Spinal cord (tissue), 10 donors: ENCODE data around the gene ABTB2. TPM values are rescaled to one million over a fixed set of nuclear protein-coding genes. Genes with fewer than 3 reads are reported as not detected.

Source experiments
- DNase-seq, 6 donors: peaks; one replicate each; pipeline versions ENCODE4 v3.0.0 to v3.0.0-alpha.2; 2013 to 2015; ENCODE audit warnings: low spot score in 6 of 6, low read depth in 4 of 6
- H3K27ac ChIP-seq: one replicate; pipeline ENCODE4 v1.5.1; 2013; ENCODE audit warnings: low read depth, low read length, control low read depth
- H3K27me3 ChIP-seq: one replicate; pipeline ENCODE4 v1.6.1; 2013; ENCODE audit warnings: low read length; ENCODE audit not compliant: control insufficient read depth, insufficient read depth
- H3K36me3 ChIP-seq: one replicate; pipeline ENCODE4 v1.6.1; 2013; ENCODE audit warnings: low read length; ENCODE audit not compliant: control insufficient read depth, insufficient read depth
- H3K4me1 ChIP-seq: one replicate; pipeline ENCODE4 v1.6.1; 2013; ENCODE audit warnings: low read length; ENCODE audit not compliant: control insufficient read depth, insufficient read depth
- H3K4me3 ChIP-seq: one replicate; pipeline ENCODE4 v1.5.1; 2013; ENCODE audit warnings: low read depth, low read length, control low read depth
- H3K9me3 ChIP-seq: one replicate; pipeline ENCODE4 v1.6.1; 2013; ENCODE audit warnings: low read length; ENCODE audit not compliant: control insufficient read depth, insufficient read depth
- WGBS: methylation state at CpG from one replicate; pipeline ENCODE4 v1.1.5; 2013; ENCODE audit warnings: missing lambda C conversion rate; ENCODE audit not compliant: insufficient coverage; 5-methylcytosine and 5-hydroxymethylcytosine counted together
- polyA plus RNA-seq, 2 donors: library from polyadenylated mRNA; unstranded; fragments of 120-200 nt; gene quantifications; one replicate each; pipeline ENCODE4 v1.2.1, GENCODE V29; 2013; ENCODE audit not compliant: insufficient read length in 2 of 2
- total RNA-seq, 2 donors: library from RNA; depleted of rRNA in 1 of 2; stranded (reverse); fragments of 120-200 nt in 1 of 2; fragments of >200 nt in 1 of 2; gene quantifications; one replicate each; pipeline versions ENCODE4 v1.2.3 to v1.2.4, GENCODE V29; 2013 to 2014
- donor health status: healthy.

ABTB2 gene
- total and polyA plus RNA-seq, 4 donors: 4.0 to 16.8 (median 9.4) TPM

DNA sequence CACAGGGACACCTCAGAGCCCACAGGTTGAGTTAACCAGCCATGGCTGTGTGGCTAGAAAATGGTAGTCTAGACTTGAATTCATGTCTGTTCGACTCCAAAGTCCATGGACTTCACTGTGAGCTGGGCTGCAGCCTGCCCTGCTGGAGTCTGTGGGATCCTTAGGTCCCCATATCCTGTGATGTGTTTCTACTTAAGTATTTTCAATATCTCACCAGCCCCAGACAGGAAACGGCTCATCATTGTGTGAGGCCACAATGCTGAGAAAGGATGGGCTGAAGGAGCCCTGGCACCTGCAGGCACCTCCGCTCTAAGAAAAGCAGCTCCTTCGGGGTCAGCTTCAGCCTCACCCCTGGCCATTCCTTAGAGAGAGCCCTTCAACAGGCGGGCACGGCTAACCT is 159.3 kb downstream of the ABTB2 start:
- no peak for DNase-seq
- H3K4me3 ChIP-seq: no peak overlapping the region
- peaks cover 14% of the 10 kb centered on the region for H3K36me3 ChIP-seq
- H3K27me3 ChIP-seq: peaks cover 2% of the 10 kb centered on the region
- peaks cover 15% of the 10 kb centered on the region for H3K4me1 ChIP-seq
- no peak overlapping the region for H3K27ac ChIP-seq
- H3K9me3 ChIP-seq: no peaks in the 10 kb centered on the region
- WGBS: 100% methylated on average over 1 of the region's 6 CpGs

DNA sequence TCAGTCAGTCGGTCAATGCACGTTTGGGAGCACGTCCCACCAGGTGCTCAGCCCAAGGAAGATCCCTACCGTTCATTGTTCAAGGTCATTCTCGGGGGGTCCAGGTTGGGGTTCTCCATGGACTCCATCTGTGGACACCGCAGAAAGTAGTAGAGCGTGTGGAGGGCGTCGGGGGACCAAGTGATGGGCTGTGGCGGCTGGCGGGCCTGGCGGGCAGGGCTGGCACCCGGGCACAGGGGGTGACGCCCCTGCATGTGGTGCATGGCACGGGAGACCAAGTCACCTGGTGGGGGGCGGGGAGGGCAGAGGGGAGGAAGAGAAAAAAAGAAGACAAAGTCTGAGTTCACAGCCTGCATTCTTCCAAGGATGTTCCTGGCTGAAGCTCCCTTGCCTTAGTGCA is 160.6 kb downstream of the ABTB2 start:
- peaks cover 2% of the 10 kb centered on the region for H3K27me3 ChIP-seq
- H3K4me1 ChIP-seq: peaks cover 27% of the 10 kb centered on the region
- WGBS: 97% methylated on average over 11 of the region's 16 CpGs
- H3K9me3 ChIP-seq: no peaks in the 10 kb centered on the region
- H3K36me3 ChIP-seq: peaks cover 14% of the 10 kb centered on the region
- no peak overlapping the region for H3K27ac ChIP-seq
- no peak overlapping the region for H3K4me3 ChIP-seq
- no peak for DNase-seq

DNA sequence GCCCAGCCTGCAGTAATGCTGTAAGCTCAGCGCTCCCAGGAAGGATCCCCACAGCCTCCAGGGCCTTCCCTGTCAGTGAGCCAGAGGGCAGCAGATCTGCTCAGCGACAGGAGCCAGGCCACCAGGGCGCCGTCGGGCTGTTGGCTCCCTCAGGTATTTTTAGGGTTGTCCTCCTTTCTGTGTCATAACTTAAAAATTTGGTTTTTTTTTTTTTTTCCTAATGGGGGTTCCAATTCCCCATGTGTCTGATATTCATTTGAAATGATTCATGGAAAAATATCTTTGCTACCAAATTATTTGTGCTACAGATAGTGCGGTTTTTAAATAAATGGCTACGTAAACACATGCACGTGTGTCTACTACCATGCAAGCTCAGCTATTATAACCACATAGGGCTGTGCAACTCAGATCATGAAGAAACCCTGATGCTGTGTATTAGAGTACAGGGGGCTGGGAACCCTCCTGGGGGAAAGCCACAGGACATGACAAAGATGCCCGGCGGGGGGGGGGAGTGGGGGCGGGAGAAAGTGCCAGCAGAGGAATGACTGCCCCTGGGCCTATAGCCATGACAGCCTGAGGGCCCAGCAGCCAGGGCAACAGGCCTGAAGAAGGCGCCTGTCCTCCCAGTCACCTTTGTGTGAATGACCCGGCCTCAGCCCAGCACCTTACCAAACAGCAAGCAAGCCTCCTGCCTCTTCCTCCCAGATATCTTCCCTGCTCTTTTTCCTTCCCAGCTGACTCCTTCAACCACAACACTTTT is 163.1 kb downstream of the ABTB2 start:
- peaks cover 14% of the 10 kb centered on the region for H3K36me3 ChIP-seq
- H3K4me1 ChIP-seq: peaks cover 36% of the 10 kb centered on the region
- 67% methylated on average over 4 of the region's 13 CpGs for WGBS
- H3K27me3 ChIP-seq: no peaks in the 10 kb centered on the region
- H3K4me3 ChIP-seq: no peak overlapping the region
- DNase-seq: no peak
- no peak overlapping the region for H3K27ac ChIP-seq
- H3K9me3 ChIP-seq: no peaks in the 10 kb centered on the region

DNA sequence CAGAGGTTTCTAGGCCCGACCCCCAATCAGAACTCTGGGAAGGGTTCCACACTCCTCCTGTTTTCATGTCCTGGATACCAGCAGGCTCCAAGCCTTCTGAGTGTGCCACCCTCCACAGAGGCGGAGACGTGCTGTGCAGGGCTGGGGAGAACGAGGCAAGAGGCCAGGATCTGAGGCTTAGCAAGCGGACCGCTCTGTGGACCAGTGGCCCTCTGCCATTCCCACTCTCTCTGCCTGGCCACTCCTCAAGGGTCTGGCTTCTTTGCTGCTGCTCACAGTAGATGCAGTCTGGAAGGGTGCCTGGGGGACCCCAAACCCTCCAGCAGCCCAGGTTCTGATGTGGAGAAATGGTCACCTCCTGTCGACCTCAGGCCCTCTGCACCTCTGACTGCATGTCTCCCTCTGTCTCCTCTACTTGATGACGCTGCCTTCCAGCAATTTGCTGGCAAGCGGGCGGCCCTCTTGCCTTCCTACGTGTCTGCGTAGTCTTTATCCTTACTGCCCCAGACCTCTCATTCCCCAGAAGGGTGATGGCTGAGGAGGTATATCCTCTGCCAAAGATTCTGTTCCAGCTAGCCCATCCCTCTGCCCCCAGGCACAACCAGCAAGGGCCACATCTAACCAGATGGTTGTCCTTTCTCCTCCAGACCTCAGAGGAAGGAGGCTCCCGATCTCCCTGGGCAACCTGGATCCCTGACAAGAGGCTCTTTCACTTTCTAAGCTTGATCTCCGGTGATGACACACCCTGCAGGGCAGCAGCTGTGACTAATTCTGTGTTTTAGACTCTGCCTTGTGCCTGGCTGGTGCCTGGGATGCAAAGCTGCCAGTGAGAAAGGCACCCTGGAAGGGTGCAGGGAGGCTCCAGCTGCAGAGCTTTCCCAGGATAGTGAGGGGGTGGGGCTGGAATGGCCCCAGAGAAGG is 165.1 kb downstream of the ABTB2 start:
- 35% methylated on average over 8 of the region's 14 CpGs for WGBS
- Histone ChIP-seq H3K4me3 (no peak overlapping the region), H3K27me3 (no peaks in the 10 kb centered on the region), H3K36me3 (peaks cover 14% of the 10 kb centered on the region), H3K27ac (peak overlapping the region; percentile 78), H3K9me3 (no peaks in the 10 kb centered on the region), H3K4me1 (peaks cover 39% of the 10 kb centered on the region)
- peak in 5 of 6 donors; percentile 70 to 93 (median 77) for DNase-seq

DNA sequence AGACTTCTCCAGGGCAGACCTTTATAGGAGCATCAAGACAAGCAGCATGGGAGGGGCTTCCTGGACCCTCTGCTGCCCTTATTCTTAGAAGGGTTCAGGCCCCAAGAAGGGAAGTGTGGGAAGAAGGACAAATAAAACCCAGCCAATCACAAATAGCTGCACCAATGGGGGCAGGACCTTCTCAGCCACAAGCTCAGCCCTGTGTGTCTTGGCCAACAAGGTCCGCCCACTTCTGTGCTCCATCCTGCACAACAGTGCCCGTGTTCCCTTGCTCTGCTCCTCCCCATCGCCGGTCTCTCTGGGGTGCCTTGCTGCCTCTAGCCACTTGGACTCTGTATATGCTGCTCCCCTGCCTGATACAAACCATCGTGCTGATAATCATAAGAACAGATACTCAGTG is 166.2 kb downstream of the ABTB2 start:
- 78% methylated on average over 5 of the region's 5 CpGs for WGBS
- Histone ChIP-seq H3K36me3 (peaks cover 9% of the 10 kb centered on the region), H3K27me3 (no peaks in the 10 kb centered on the region), H3K4me1 (peaks cover 45% of the 10 kb centered on the region), H3K27ac (no peak overlapping the region), H3K9me3 (no peaks in the 10 kb centered on the region), H3K4me3 (no peak overlapping the region)
- no peak for DNase-seq

GRCh38 chr11:34190192-34191139 is 167.3 kb downstream of the ABTB2 start:
- 83% methylated on average over 1 of the region's 8 CpGs for WGBS
- H3K27me3 ChIP-seq: no peaks in the 10 kb centered on the region
- no peaks in the 10 kb centered on the region for H3K36me3 ChIP-seq
- DNase-seq: no peak
- H3K27ac ChIP-seq: no peak overlapping the region
- no peaks in the 10 kb centered on the region for H3K9me3 ChIP-seq
- H3K4me3 ChIP-seq: no peak overlapping the region
- H3K4me1 ChIP-seq: peaks cover 55% of the 10 kb centered on the region

DNA sequence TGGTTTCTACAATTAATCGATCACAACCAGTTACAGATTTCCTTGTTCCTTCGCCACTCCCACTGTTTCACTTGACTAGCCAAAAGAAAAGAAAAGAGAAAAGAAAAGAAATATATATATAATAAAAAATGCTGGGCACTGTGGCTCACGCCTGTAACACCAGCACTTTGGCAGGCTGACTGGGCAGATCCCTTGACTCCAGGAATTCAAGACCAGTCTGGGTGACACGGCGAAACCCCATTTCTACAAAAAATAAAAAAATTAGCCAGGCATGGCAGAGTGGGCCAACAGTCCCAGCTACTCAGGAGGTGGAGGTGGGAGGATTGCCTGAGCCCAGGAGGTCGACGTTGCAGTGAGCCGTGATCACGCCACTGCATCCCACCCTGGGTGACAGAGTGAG is 168.6 kb downstream of the ABTB2 start:
- Histone ChIP-seq H3K27ac (no peak overlapping the region), H3K9me3 (no peaks in the 10 kb centered on the region), H3K4me1 (peaks cover 58% of the 10 kb centered on the region), H3K27me3 (no peaks in the 10 kb centered on the region), H3K4me3 (no peak overlapping the region), H3K36me3 (peaks cover 4% of the 10 kb centered on the region)
- WGBS: no CpG with 5 or more reads among the region's 9 CpGs
- no peak for DNase-seq

DNA sequence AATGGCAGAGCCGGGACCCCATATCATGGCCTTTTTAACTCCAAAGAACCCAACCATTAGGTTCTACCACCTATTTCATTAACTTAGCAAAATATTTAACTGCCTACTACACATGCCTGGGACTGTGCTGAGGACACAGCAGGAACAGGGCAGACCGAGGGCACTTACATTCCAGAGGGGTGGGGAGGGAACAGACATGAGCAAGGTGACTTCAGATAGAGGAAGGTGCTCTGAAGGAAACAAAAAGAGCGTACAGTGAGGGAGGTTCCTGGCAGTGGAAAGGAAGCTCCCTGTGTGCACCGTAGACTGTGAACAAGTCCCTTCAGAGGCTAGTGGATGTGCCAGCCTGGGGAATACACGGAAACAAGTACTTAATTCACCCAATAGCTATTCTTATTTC is 169.6 kb downstream of the ABTB2 start:
- Histone ChIP-seq H3K27ac (no peak overlapping the region), H3K36me3 (peaks cover 4% of the 10 kb centered on the region), H3K9me3 (no peaks in the 10 kb centered on the region), H3K27me3 (no peaks in the 10 kb centered on the region), H3K4me1 (peaks cover 58% of the 10 kb centered on the region), H3K4me3 (no peak overlapping the region)
- DNase-seq: no peak
- 100% methylated on average over 2 of the region's 5 CpGs for WGBS
